Upper lobe of left lung (tissue), 6 donors: ENCODE measurements around the gene KLHL9. TPM values are rescaled to one million over a fixed set of nuclear protein-coding genes. Genes with fewer than 3 reads are reported as not detected.

ENCODE experiments used
- ATAC-seq, 2 donors: fragments of 200-7000 bp; cut with Tn5 transposase; one replicate each; pipeline ENCODE4 v1.9.1; 2022; ENCODE audit warnings: mild to moderate bottlenecking in 2 of 2, moderate library complexity in 2 of 2; ENCODE audit not compliant: low FRiP score in 2 of 2
- DNase-seq, 2 donors: peaks; one replicate each; pipeline ENCODE4 v3.0.0-alpha.2; 2019 to 2020
- H3K27ac ChIP-seq, 4 donors: fragments of 200-600 bp; sonication (generic); one replicate each; pipeline ENCODE4 v1.5.1; 2016 to 2019
- H3K27me3 ChIP-seq, 4 donors: fragments of 200-600 bp; sonication (generic); one replicate each; pipeline ENCODE4 v1.5.1; 2017 to 2019
- H3K36me3 ChIP-seq, 4 donors: fragments of 200-600 bp; sonication (generic); one replicate each; pipeline ENCODE4 v1.5.1; 2016 to 2019
- H3K4me1 ChIP-seq, 4 donors: fragments of 200-600 bp; sonication (generic); one replicate each; pipeline ENCODE4 v1.5.1; 2018 to 2019
- H3K4me3 ChIP-seq, 4 donors: fragments of 200-600 bp; sonication (generic); one replicate each; pipeline ENCODE4 v1.5.1; 2017 to 2019; ENCODE audit warnings: mild to moderate bottlenecking in 2 of 4, moderate library complexity in 1 of 4
- H3K9me3 ChIP-seq, 4 donors: fragments of 200-600 bp; sonication (generic); one replicate each; pipeline ENCODE4 v1.5.1; 2018 to 2019
- EP300 ChIP-seq, 4 donors: sonication (generic); formaldehyde crosslinking; IDR thresholded peaks; one replicate each; pipeline ENCODE4 v1.5.1; 2017; ENCODE audit warnings: antibody characterized with exemption in 4 of 4, control low read depth in 2 of 4
- POLR2A ChIP-seq, 4 donors: fragments of 450-650 bp; IDR thresholded peaks; one replicate each; pipeline ENCODE4 v1.5.1; 2016 to 2017; ENCODE audit warnings: antibody characterized with exemption in 4 of 4, mild to moderate bottlenecking in 2 of 4
- POLR2AphosphoS5 ChIP-seq, 2 donors: sonication (generic); formaldehyde crosslinking; IDR thresholded peaks; one replicate each; pipeline ENCODE4 v1.5.1; 2017; ENCODE audit warnings: antibody characterized with exemption in 2 of 2
- WGBS, 2 donors: methylation state at CpG; one replicate each; pipeline ENCODE4 v1.1.5; 2017 to 2018; 5-methylcytosine and 5-hydroxymethylcytosine counted together
- total RNA-seq, 6 donors: library from RNA; depleted of rRNA in 4 of 6; stranded (reverse); fragments of >200 nt in 4 of 6; gene quantifications; one replicate each; pipeline versions ENCODE4 v1.1.0 to v1.2.1, GENCODE V29; 2016 to 2021
- TF ChIP-seq, protein P1 (sequence below), 6 experiments: fragments of 450-650 bp in 4 of 6; fragments of 200-600 bp in 2 of 6; sonication (generic) in 2 of 6; IDR thresholded peaks; one replicate each; pipeline ENCODE4 v1.5.1; 2016 to 2019; ENCODE audit warnings: antibody characterized with exemption in 6 of 6
- donor health status: DM: no; HTN: no; CAD: no; lungs with moderate emphysema.
- donor health status: DM: no; HTN: yes; CAD: no; lungs with severe emphysema.

KLHL9 gene
- total RNA-seq, 6 donors from 2014 or later: 14.6 to 23.7 (median 19.5) TPM

DNA sequence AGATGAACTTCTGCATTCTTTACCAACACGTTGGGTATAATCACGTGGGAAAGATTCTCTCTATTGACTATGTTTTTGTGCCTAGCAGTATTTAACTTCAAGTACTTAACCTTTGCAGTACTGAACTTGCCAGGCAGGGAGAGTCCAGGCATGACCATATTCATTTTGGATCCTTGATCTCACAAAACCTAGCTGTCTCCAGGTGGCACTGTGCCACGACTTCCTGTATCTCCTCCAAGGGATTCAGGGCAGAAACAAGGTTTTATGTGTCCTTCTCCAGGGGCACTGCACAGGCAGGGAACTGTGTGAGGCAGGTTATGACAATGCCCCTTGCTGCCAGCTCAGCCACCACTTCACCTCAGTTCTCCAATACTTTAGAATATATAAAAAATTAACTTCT lies 18.3 kb downstream of the KLHL9 start:
- H3K9me3 ChIP-seq: no peaks in the 10 kb centered on the region
- TF ChIP-seq, protein P1, sequence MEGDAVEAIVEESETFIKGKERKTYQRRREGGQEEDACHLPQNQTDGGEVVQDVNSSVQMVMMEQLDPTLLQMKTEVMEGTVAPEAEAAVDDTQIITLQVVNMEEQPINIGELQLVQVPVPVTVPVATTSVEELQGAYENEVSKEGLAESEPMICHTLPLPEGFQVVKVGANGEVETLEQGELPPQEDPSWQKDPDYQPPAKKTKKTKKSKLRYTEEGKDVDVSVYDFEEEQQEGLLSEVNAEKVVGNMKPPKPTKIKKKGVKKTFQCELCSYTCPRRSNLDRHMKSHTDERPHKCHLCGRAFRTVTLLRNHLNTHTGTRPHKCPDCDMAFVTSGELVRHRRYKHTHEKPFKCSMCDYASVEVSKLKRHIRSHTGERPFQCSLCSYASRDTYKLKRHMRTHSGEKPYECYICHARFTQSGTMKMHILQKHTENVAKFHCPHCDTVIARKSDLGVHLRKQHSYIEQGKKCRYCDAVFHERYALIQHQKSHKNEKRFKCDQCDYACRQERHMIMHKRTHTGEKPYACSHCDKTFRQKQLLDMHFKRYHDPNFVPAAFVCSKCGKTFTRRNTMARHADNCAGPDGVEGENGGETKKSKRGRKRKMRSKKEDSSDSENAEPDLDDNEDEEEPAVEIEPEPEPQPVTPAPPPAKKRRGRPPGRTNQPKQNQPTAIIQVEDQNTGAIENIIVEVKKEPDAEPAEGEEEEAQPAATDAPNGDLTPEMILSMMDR (IDR thresholded peaks at IDR 0.05): no peak
- peaks cover 0 to 7% (median 2%) of the 10 kb centered on the region in 4 donors for H3K36me3 ChIP-seq
- H3K27ac ChIP-seq: no peak overlapping the region
- ATAC-seq (no peak), DNase-seq (no peak)
- peaks cover 0 to 5% (median 2%) of the 10 kb centered on the region in 4 donors for H3K4me1 ChIP-seq
- H3K27me3 ChIP-seq: no peaks in the 10 kb centered on the region
- H3K4me3 ChIP-seq: no peak overlapping the region
- 18 to 30% methylated on average over 2 to 3 of the region's 3 CpGs for WGBS, 2 donors

DNA sequence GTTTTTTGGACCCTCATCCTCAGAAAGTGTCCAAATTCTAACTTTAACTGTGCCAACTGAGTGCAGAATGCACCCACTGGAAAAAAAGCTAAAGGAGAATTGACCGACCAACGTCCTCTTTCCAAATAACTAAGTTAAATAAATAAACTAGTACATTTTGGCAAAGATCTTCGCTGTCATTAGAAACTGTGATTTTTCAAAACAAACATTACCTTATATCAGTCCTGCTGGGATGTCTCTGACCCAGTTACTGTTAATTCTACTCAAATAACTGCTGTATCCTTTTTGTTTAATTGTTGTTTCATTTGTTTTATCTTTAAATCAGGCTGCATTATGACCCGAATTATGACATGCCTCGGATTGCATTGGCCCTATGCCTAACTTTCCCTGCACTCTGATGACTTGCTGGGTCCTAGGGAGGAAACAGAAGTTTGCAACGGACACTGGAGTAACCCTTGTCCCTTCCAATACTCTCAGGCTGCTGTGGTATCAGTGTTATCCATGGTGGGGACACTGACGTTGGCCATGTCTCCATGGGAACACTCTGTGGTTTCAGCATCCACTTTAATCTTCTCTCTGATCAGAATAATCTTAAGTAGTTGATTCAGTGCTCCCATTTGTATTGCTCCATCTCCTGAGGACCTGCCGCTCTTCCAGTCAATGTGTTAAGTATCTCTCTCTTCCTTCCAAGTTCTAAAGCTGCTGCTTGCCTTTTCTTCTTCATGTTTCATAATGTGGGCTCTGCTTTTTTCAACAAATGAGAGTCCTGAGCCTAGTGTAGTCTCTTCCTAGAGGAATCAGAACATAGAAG lies 19.0 kb downstream of the KLHL9 start:
- Histone ChIP-seq H3K4me1 (peaks cover 0 to 5% (median 2%) of the 10 kb centered on the region in 4 donors), H3K27ac (no peak overlapping the region), H3K36me3 (peaks cover 0 to 2% (median 0%) of the 10 kb centered on the region in 4 donors), H3K4me3 (no peak overlapping the region), H3K9me3 (no peaks in the 10 kb centered on the region), H3K27me3 (no peaks in the 10 kb centered on the region)
- no peak for TF ChIP-seq POLR2AphosphoS5 (IDR thresholded peaks at IDR 0.05)
- no peak for ATAC-seq
- DNase-seq: no peak
- WGBS, 2 donors: 37 to 41% methylated on average over 8 of the region's 8 CpGs

DNA sequence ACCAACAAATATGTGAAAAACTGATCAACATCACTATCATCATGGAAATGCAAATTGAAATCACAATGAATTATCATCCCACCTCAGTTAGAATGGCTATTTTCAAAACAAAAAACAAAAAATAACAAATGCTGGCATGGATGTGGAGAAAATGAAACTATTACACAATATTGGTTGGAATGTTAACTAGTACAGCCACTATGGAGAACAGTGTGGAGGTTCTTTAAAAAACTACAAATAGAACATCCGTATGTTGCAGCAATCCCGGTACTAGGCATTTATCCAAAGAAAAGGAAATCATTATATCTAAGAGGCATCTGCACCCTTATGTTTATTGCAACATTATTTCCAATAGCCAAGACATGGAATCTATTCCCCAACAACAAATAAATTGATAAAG lies 21.1 kb downstream of the KLHL9 start:
- no peaks in the 10 kb centered on the region for H3K36me3 ChIP-seq
- no peak for ATAC-seq
- no peak overlapping the region for H3K27ac ChIP-seq
- DNase-seq: no peak
- H3K27me3 ChIP-seq: no peaks in the 10 kb centered on the region
- 77 to 80% methylated on average over 2 of the region's 2 CpGs for WGBS, 2 donors
- H3K4me3 ChIP-seq: no peak overlapping the region
- H3K4me1 ChIP-seq: peaks cover 0 to 4% (median 0%) of the 10 kb centered on the region in 4 donors
- TF ChIP-seq, protein P1 (IDR thresholded peaks at IDR 0.05): no peak
- TF ChIP-seq EP300 (IDR thresholded peaks at IDR 0.05): no peak
- TF ChIP-seq POLR2AphosphoS5 (IDR thresholded peaks at IDR 0.05): no peak
- no peak for TF ChIP-seq POLR2A (IDR thresholded peaks at IDR 0.05)
- H3K9me3 ChIP-seq: no peaks in the 10 kb centered on the region

DNA sequence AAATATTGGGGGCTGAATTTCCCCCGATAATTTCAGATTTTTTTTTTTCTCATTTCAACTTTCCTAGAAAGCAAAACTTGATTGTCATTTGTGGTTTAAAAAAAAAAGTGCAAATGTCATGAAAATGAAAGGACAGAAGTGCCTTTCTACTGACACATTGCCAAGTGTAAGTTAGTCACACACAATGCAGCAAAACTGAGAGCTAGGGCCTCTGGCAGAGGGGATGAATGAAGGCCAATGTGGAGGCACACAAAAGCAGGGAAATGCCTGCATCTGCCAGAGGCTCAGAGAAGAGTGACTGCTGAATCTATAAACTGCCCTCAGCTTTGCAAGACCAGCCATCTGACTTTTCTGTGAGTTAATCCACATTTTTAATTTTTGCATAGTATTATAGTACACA lies 23.3 kb downstream of the KLHL9 start:
- no peak for DNase-seq
- WGBS, 2 donors: 74 to 78% methylated on average over 1 of the region's 1 CpG

DNA sequence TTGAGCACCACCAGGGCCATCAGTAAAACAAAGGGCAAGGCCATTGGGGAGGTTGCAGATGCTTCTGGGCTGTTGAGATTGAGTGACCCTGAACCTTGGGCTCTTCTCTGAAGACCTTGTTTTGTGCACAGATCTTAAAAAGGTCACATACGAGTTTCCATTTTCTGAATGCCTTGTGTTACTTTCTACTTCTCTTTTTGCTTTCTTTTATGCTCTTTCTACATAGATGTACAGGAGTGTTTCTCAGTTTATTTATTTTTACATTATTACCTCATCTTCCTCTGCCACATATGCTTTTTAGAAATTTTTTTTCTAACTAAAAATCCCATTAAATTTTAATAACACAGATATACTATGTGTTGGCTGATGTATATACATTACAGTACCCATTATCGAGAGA lies 30.0 kb downstream of the KLHL9 start, which contains the start of gene IFNA5:
Gene IFNA5, minus strand, starts transcription at position 101 of the 400 bp plus-strand sequence. Its CDS starts 57 bp downstream, at position 44.
- TF ChIP-seq POLR2AphosphoS5 (IDR thresholded peaks at IDR 0.05): no peak
- TF ChIP-seq, protein P1 (IDR thresholded peaks at IDR 0.05): no peak
- no peak for TF ChIP-seq POLR2A (IDR thresholded peaks at IDR 0.05)
- no peak for TF ChIP-seq EP300 (IDR thresholded peaks at IDR 0.05)
- DNase-seq (no peak), ATAC-seq (no peak)
- Histone ChIP-seq H3K9me3 (no peaks in the 10 kb centered on the region), H3K27me3 (no peaks in the 10 kb centered on the region), H3K27ac (no peak within 1 kb of the TSS), H3K36me3 (no peaks in the 10 kb centered on the region), H3K4me1 (no peaks in the 10 kb centered on the region), H3K4me3 (no peak within 1 kb of the TSS)
- 87 to 90% methylated on average over 2 of the region's 2 CpGs for WGBS, 2 donors

More for the DNA sequence above, 23.3 kb downstream of the KLHL9 start:
- no peak for ATAC-seq
- Histone ChIP-seq H3K9me3 (no peaks in the 10 kb centered on the region), H3K27me3 (no peaks in the 10 kb centered on the region), H3K27ac (no peak overlapping the region), H3K4me3 (no peak overlapping the region), H3K36me3 (no peaks in the 10 kb centered on the region), H3K4me1 (no peaks in the 10 kb centered on the region)
- TF ChIP-seq, protein P1 (IDR thresholded peaks at IDR 0.05): no peak
- TF ChIP-seq POLR2A (IDR thresholded peaks at IDR 0.05): no peak
- TF ChIP-seq POLR2AphosphoS5 (IDR thresholded peaks at IDR 0.05): no peak
- TF ChIP-seq EP300 (IDR thresholded peaks at IDR 0.05): no peak
